B cell (primary cell): Measurements from ENCODE around the gene ZNF750.

Source experiments
- CTCF ChIP-seq: fragments of 200-600 bp; IDR thresholded peaks from one replicate; pipeline ENCODE4 v1.8.0; 2022; ENCODE audit warnings: antibody characterized with exemption, mild to moderate bottlenecking
- EZH2 ChIP-seq: IDR thresholded peaks from 2 replicates; pipeline ENCODE4 v1.6.1; 2012; ENCODE audit warnings: borderline replicate concordance, low read depth, mild to moderate bottlenecking, moderate library complexity, low read length; ENCODE audit not compliant: insufficient read depth, poor library complexity, severe bottlenecking

DNA sequence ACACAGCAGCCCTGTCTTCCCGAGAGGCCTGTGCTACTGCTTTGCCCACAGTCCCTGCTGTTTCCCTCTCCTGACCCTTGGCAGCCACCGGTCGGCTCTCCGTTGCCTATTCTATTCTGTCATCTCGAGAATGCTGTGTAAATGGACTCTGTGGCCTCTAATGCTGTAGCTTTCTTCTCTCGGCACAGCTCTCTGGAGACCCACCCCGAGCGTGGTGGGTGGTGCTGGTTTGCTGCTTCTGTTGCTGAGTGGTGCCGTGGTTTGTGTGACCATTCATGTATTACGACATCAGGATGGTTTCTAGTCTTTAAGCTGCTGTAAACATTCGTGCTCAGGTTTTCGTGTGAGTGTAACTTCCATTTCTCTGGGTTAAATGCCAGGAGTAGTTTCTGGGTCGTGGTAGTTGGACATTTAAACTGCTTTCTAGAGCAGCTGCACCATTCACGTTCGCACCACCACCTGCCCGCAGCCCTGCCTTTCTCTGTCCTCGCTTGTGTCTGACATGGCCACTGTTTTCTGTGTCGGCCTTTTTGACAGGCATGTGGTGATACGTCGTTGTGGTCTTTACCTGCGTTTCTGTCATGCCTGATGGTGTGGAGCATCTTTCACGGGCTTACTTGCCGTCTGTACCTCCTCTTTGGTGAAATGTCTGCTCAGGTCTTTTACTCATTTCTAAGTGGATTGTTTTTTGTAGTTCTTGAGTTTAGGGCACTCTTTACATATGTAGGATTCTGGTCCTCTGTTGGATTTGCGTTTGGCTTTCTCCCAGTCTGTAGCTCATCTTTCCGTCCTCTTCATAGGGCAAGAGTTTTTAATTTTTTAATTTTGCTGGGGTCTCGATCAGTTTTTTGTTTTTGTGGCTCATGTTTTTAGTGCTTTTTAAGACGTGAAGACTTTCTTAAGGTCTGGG is 47.7 kb upstream of the ZNF750 start:
- TF ChIP-seq CTCF = no peak
- no peak for TF ChIP-seq EZH2
